NT2/D1 (cell line): ENCODE data around the gene MTHFSD.
A peak's percentile ranks its signal among the peaks of the same experiment; 100 is the strongest.

Experiments used
- DNase-seq: peaks from one replicate; pipeline ENCODE4 v3.0.0-alpha.2; 2011; ENCODE audit warnings: low read depth, low spot score
- H3K27me3 ChIP-seq: 2 replicates; pipeline ENCODE4 v1.6.0; 2011; ENCODE audit warnings: mild to moderate bottlenecking; ENCODE audit not compliant: insufficient read length, insufficient read depth
- H3K36me3 ChIP-seq: 2 replicates; pipeline ENCODE4 v1.6.1; 2011; ENCODE audit warnings: mild to moderate bottlenecking, low read length, mixed read lengths; ENCODE audit not compliant: insufficient read depth, insufficient read length
- H3K4me1 ChIP-seq: 2 replicates; pipeline ENCODE4 v1.5.1; 2011; ENCODE audit not compliant: insufficient read depth, insufficient read length
- H3K4me3 ChIP-seq: 2 replicates; pipeline ENCODE4 v1.5.1; 2011; ENCODE audit warnings: low read depth; ENCODE audit not compliant: insufficient read length
- H3K9ac ChIP-seq: 2 replicates; pipeline ENCODE4 v1.6.0; 2011; ENCODE audit warnings: low read depth; ENCODE audit not compliant: insufficient read length
- H3K9me3 ChIP-seq: 2 replicates; pipeline ENCODE4 v1.5.1; 2011; ENCODE audit warnings: mild to moderate bottlenecking, low read length; ENCODE audit not compliant: insufficient read depth
- SUZ12 ChIP-seq: IDR thresholded peaks from 2 replicates; pipeline ENCODE4 v1.6.1; 2011; ENCODE audit not compliant: insufficient read length, insufficient read depth; ENCODE audit errors: extremely low read depth
- YY1 ChIP-seq: IDR thresholded peaks from 2 replicates; pipeline ENCODE4 v1.6.1; 2011; ENCODE audit not compliant: insufficient read length, insufficient read depth
- ZNF274 ChIP-seq: IDR thresholded peaks from 2 replicates; pipeline ENCODE4 v1.6.1; 2011; ENCODE audit warnings: mild to moderate bottlenecking, low read depth, low read length

Gene MTHFSD

DNA sequence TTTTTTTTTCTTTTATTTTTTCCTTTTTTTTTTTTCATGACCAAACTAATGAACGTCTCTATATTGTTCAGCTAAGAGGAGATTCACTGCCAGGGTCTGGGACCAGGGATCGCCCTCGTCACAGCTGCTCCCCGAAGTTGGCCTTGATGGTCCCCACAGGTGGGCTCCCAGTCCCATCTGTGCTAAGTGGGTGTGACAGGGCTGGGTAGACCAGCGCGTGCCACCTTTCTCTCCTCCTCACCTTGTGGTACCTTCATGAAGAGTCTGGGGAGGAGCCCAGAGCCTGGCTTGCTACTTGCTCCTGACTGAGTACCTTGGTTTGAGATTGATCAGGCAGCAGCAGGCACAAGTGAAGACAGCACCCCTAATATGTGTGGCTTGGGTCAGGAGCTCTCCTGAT is 51.2 kb downstream of the MTHFSD start:
- Histone ChIP-seq H3K27me3 (peaks cover 100% of the 10 kb centered on the region), H3K4me3 (no peak overlapping the region), H3K9me3 (no peaks in the 10 kb centered on the region), H3K4me1 (peaks cover 19% of the 10 kb centered on the region), H3K9ac (no peak overlapping the region), H3K36me3 (no peaks in the 10 kb centered on the region)
- TF ChIP-seq YY1 (no peak), ZNF274 (no peak), SUZ12 (no peak)
- DNase-seq: no peak

DNA sequence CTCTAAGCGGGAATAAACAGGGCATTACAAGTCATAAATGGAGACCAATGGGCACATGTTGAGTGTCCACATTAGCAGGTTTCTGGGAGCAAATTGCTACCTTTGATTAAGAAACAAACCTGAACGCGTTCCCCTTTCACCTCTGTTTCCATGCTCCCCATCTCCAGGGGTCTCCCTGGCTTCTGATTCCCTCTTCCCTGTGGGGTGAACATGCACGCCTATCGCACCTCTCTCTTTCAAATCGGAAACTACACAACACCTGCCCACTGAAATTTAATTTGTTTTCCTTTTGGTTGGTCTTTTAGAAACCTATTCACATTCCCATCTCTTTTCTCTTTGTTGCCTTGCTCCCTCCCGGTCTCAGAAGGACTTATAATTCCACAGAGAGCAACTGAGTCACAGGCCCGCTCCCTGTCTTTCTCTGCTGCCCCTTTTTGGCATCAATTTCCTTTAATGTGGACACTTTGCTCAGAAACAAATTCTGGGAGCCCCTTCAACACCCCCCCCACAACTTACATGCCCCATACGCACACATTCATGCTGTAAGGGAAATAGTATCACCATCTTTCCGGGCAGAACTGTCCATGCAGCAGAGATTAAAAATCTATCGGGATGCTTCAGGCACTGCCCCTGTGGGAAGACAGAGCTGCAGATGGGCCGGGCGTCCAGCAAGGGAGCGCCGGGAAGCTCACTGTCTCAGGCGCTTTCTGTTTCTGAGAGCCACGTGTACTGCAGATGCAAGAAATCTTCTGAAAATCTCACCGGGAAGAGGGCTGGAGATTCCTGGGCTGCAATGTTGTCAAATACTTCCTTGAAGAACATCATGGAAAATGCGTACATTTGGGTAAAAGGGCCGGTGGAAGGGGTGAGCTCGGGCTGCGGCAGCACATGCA is 51.9 kb downstream of the MTHFSD start:
- TF ChIP-seq YY1 (no peak), ZNF274 (no peak), SUZ12 (peak; percentile 65)
- Histone ChIP-seq H3K36me3 (no peaks in the 10 kb centered on the region), H3K4me1 (peaks cover 17% of the 10 kb centered on the region), H3K9me3 (no peaks in the 10 kb centered on the region), H3K4me3 (no peak overlapping the region), H3K9ac (no peak overlapping the region), H3K27me3 (peaks cover 100% of the 10 kb centered on the region)
- DNase-seq: no peak

DNA sequence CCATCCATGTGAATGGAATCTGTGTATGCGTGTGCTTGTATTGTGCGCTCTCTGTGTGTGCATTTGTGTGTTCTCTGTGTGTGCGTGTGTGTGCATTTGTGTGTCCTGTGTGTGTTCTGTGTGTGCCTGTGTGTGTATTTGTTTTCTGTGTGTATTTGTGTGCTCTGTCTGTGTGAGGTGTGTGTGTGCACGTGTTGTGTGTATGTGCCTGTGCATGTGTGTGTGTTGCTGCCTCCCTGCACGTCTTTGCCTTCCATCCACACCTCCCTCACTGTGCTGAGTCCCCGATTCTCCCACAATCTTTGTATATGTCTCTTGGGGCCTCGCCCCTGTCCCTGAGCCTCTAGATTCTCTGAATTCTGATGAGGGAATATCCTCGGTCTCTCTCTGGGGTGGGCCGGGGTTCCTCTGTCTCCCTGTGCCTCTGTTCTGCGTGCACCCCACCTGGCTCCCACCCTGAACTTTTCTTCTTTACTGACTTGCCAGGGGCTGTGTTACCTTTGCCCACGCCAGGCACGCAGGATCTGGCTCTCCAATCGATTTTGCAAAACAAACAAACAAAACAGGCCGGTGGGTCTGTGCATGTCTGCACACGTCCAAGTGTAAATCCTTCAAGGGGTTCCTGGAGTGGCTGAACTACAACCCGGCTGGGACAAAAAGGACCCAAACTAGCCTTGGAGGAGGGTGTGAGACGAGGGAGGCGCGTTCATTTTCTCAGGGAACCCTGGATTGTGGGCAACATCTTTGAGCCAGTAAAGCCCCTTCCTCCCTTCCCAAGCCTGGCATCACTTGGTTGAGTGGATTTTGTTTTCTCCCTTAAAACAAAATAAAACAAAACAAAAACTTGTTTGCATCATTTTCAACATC is 52.8 kb downstream of the MTHFSD start:
- Histone ChIP-seq H3K4me1 (peaks cover 8% of the 10 kb centered on the region), H3K36me3 (no peaks in the 10 kb centered on the region)

DNA sequence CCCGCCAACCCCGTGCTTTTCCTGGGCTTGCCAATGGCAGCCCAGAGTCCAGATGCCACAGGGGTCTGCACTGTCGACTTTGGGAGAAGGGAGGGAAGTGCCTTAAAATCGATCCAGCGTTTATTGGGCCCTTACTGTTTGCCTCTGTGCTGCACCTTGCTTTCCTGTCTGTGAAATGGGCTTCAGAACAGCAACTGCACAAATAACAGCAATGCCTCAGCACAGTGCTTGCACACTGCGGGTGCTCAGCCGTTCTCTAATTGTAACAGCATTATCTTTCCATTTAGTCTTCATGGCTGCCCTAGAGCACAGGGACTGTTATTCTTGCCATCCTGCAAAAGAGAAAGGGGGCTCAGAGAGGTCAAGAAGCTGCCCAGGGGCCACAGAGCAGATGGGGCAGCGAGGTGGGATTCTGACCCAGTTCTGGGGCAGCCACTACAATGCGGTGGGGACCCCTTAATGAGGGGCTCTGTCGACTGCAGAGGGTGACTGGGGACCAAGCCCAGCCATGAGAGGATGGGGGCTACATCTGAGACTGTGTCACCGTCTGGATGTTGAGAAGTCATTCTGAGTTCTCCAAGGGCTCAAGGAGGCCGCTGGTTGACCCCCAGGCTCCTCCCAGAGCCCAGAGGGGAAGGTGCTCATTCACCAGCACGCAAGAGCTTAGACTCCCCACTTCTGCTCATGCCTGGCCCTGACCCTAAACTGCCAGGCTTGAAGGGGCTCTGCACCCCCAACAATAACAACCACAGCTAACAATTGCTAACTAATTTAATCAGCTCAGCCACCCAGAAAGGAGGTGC is 54.1 kb downstream of the MTHFSD start:
- H3K4me3 ChIP-seq: no peak overlapping the region
- peaks cover 7% of the 10 kb centered on the region for H3K4me1 ChIP-seq
- no peak for DNase-seq
- no peaks in the 10 kb centered on the region for H3K36me3 ChIP-seq
- H3K9me3 ChIP-seq: no peaks in the 10 kb centered on the region
- TF ChIP-seq ZNF274: no peak
- TF ChIP-seq YY1: no peak
- TF ChIP-seq SUZ12: peak; percentile 5
- no peak overlapping the region for H3K9ac ChIP-seq
- H3K27me3 ChIP-seq: peaks cover 98% of the 10 kb centered on the region

More for the DNA sequence above, 52.8 kb downstream of the MTHFSD start:
- Histone ChIP-seq H3K4me3 (no peak overlapping the region), H3K9ac (no peak overlapping the region), H3K9me3 (no peaks in the 10 kb centered on the region), H3K27me3 (peaks cover 98% of the 10 kb centered on the region)
- no peak for DNase-seq
- TF ChIP-seq ZNF274 (no peak), YY1 (no peak), SUZ12 (no peak)

DNA sequence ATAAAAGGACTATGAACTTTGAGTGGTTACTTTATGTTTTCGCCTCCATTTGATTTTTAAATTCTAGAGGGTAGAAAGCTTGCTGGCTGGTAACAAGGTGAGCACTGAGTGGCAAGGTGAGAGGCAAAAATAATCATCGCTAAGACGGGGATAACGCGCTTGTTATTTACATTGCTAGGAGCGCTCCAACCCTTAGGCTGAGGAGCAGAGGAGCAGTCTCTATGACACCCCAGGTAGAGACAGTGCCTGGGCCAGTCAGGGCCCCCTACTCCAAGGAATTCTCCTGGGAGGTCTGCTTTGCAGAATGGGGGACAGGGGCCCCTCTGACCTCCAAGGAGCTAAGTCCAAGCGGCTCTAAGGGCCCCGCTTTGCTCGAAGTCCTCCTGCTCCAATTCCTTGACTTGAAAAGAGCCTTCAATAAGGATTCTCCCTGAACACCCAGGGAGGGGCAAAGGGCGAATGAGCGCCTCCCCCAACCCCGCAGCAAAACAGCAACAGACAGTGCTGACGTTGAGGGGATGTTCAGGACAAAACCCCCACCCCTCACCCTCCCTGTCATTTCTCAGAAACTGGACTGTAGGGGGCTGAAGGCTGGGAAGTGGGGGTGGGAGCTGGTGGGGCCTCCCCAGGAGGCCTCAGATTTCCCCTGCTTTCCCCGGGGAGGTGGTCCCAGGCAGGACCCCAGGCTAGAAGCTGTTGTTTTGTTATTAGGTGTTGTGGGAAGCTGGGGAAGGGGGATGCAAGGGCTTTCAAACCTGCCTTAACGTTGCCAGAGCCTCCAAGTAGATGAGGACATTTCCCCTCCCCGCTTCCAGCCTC is 54.9 kb downstream of the MTHFSD start:
- Histone ChIP-seq H3K36me3 (no peaks in the 10 kb centered on the region), H3K4me3 (no peak overlapping the region), H3K9ac (no peak overlapping the region), H3K27me3 (peaks cover 98% of the 10 kb centered on the region), H3K9me3 (no peaks in the 10 kb centered on the region), H3K4me1 (peaks cover 5% of the 10 kb centered on the region)
- no peak for DNase-seq
- TF ChIP-seq YY1 (no peak), SUZ12 (peak; percentile 18)

DNA sequence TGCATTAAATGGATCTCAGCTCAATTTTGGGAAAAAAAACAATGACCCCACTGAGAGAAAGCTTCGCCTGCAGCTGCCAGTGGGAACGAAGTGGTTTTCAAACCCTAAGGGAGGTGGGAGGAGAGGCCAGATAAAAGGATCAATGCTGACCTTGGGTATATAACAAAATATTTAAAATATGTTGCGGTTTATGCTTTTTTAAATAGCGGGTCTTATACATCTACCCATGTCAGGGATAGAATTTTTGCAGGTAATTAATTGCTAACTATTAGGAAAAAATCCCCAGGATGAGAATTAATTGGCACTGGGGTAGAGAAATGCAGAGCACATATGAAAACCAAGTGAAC is 55.6 kb downstream of the MTHFSD start:
- Histone ChIP-seq H3K27me3 (peaks cover 98% of the 10 kb centered on the region), H3K9me3 (no peaks in the 10 kb centered on the region), H3K36me3 (no peaks in the 10 kb centered on the region), H3K9ac (no peak overlapping the region), H3K4me1 (peaks cover 5% of the 10 kb centered on the region), H3K4me3 (no peak overlapping the region)
- no peak for DNase-seq
- TF ChIP-seq ZNF274: no peak
- no peak for TF ChIP-seq YY1
- TF ChIP-seq SUZ12: no peak
